ENCODE data around the gene SCN1A. TPM values are rescaled to one million over a fixed set of nuclear protein-coding genes. Genes with fewer than 3 reads are reported as not detected.

The SCN1A gene
- total and polyA plus RNA-seq, 2 experiments from 2014 or later = 0.08 TPM; not detected in 1

DNA sequence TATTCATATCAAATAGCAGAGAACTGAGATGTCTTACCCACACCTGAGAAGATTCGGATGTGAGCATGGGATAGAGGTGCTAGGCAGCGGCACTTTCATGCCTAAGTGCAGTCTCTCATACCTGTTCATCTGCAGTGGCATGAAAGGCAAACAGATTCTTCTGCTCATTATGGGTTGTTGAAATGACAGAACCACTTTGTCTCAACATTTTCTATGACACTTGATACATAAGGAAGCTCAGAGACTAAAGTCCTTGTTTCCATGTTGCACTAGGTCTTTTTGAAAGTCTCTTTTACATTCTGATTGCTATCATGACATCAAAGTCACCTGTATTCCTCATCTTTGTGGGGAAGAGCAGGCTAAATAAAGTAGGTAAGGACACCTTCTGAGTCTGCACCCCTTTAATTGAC is 8.0 kb upstream of the SCN1A start:
- H2AFZ ChIP-seq = no peak overlapping the region
- H3K79me2 ChIP-seq (ENCODE audit: insufficient read depth) = no peaks in the 10 kb centered on the region
- H3K27me3 ChIP-seq (replicated peaks; ENCODE audit: insufficient read depth) = no peaks in the 10 kb centered on the region
- no peaks in the 10 kb centered on the region for H3K9me2 ChIP-seq (ENCODE audit: insufficient read depth)
- no peak overlapping the region for H3K9ac ChIP-seq
- H3K4me3 ChIP-seq = no peak overlapping the region
- no peak overlapping the region for H3K27ac ChIP-seq
- no peak for DNase-seq
- WGBS, 2 experiments (ENCODE audit: low coverage in 1 of 2, low lambda C conversion rate in 2 of 2, missing lambda C conversion rate in 2 of 2) = 82 to 91% methylated on average over 2 of the region's 2 CpGs
- H3K4me1 ChIP-seq (ENCODE audit: insufficient read depth) = no peaks in the 10 kb centered on the region
- TF ChIP-seq EZH2 (IDR thresholded peaks at IDR 0.05; ENCODE audit: insufficient read depth, poor library complexity, severe bottlenecking) = no peak
- no peak for TF ChIP-seq EZH2phosphoT487 (IDR thresholded peaks at IDR 0.05; ENCODE audit: insufficient read depth, low read depth)
- H3K36me3 ChIP-seq (ENCODE audit: low read depth) = no peaks in the 10 kb centered on the region
- no peak overlapping the region for H3K4me2 ChIP-seq (ENCODE audit: unreplicated experiment)
- in situ Hi-C loops (cut with MboI) = no loop called here
- no peaks in the 10 kb centered on the region for H4K20me1 ChIP-seq (ENCODE audit: insufficient read depth)
- H3F3A ChIP-seq (ENCODE audit: insufficient read depth) = no peaks in the 10 kb centered on the region
- no peaks in the 10 kb centered on the region for H3K9me3 ChIP-seq (ENCODE audit: low read depth)

DNA sequence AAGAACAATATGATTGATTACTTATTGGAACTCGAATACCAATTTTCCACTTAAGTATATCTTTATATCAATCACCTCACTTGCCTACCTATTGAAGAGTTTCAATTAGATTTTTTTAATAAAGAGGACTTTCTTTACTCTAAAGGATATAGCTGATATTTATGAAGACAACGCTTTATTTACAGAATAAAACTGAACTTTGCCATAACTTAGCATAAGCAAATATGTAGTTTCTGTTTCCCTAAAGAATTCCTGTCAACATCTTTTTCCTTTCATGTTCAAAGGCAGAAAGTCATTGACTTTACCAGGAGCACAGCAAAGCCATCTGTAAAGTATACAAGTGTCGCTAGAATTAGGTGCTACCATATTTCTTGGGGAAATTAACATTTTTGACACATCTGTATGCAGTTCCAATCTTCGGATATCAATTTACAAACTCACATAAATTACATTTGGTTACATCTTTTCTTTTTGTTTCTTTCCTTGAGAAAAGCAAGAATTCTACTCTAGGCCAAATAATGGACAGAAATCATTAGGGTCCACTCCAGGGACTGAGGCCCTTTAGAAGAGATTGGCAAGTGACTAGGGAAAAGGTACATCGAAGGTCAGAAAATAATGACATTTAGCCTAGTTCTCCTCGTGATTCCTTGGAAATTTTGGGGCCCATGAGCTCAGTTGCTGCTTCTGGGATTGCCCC is 7.5 kb upstream of the SCN1A start:
- H2AFZ ChIP-seq = no peak overlapping the region
- H3F3A ChIP-seq (ENCODE audit: insufficient read depth) = no peaks in the 10 kb centered on the region
- in situ Hi-C loops (cut with MboI) = no loop called here
- no peaks in the 10 kb centered on the region for H3K9me2 ChIP-seq (ENCODE audit: insufficient read depth)
- no peaks in the 10 kb centered on the region for H3K79me2 ChIP-seq (ENCODE audit: insufficient read depth)
- no peaks in the 10 kb centered on the region for H3K4me1 ChIP-seq (ENCODE audit: insufficient read depth)
- H3K9me3 ChIP-seq (ENCODE audit: low read depth) = no peaks in the 10 kb centered on the region
- H3K27ac ChIP-seq = no peak overlapping the region
- no peak overlapping the region for H3K4me2 ChIP-seq (ENCODE audit: unreplicated experiment)
- H4K20me1 ChIP-seq (ENCODE audit: insufficient read depth) = no peaks in the 10 kb centered on the region
- H3K36me3 ChIP-seq (ENCODE audit: low read depth) = no peaks in the 10 kb centered on the region
- WGBS, 2 experiments (ENCODE audit: low coverage in 1 of 2, low lambda C conversion rate in 2 of 2, missing lambda C conversion rate in 2 of 2) = 42 to 48% methylated on average over 6 of the region's 6 CpGs
- TF ChIP-seq EZH2phosphoT487 (IDR thresholded peaks at IDR 0.05; ENCODE audit: insufficient read depth, low read depth) (no peak), EZH2 (IDR thresholded peaks at IDR 0.05; ENCODE audit: insufficient read depth, poor library complexity, severe bottlenecking) (no peak)
- H3K4me3 ChIP-seq = no peak overlapping the region
- DNase-seq = no peak
- H3K9ac ChIP-seq = no peak overlapping the region
- H3K27me3 ChIP-seq (replicated peaks; ENCODE audit: insufficient read depth) = no peaks in the 10 kb centered on the region

DNA sequence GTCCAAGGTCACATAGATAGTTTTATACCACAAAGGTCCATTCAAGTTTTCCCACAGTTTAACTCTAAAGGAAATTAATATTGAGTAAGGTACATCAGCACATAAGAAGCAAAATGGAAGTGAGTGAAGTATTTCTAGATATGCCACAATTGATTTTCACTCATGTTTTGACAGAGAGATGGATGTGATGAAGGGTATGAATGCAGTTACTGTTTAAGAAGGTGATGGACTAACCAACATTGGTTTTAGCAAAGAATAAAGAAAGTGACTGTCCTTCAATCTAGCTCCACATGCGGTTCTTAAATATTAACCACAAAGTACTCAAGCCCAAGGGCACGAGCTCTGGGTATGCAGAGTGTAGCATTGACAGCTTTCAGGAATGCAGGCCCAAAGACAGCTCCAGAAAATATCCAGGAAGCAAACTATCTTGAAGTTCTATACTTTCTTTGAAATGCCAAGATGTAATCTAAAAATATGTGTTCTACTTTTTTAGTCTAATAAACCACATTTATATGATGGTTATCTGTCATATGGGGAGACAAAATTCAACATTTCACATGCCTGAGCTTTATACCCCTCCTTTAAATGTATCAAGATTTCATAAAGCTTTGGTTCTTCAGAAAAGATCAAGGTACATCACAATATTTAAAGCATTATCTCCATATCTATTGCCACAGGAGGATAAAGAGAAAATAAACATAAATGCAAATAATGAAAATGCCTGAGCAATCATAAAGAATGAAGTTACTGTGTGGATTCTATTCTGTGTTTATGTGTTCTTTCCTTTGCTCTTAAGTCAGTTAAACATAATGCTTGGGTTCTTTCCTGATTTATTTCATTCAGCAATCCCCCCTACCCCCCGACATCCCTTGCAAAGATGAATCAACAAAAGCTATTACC is 6.7 kb upstream of the SCN1A start:
- Histone ChIP-seq H2AFZ (no peak overlapping the region), H3K36me3 (ENCODE audit: low read depth) (no peaks in the 10 kb centered on the region), H3K4me3 (no peak overlapping the region), H3K27ac (no peak overlapping the region), H3K9me3 (ENCODE audit: low read depth) (no peaks in the 10 kb centered on the region), H3K4me2 (ENCODE audit: unreplicated experiment) (no peak overlapping the region), H3K9ac (no peak overlapping the region), H3K79me2 (ENCODE audit: insufficient read depth) (no peaks in the 10 kb centered on the region), H3K27me3 (replicated peaks; ENCODE audit: insufficient read depth) (no peaks in the 10 kb centered on the region), H3K4me1 (ENCODE audit: insufficient read depth) (no peaks in the 10 kb centered on the region), H3F3A (ENCODE audit: insufficient read depth) (no peaks in the 10 kb centered on the region), H4K20me1 (ENCODE audit: insufficient read depth) (no peaks in the 10 kb centered on the region), H3K9me2 (ENCODE audit: insufficient read depth) (no peaks in the 10 kb centered on the region)
- in situ Hi-C loops (cut with MboI) = no loop called here
- no peak for DNase-seq
- TF ChIP-seq EZH2phosphoT487 (IDR thresholded peaks at IDR 0.05; ENCODE audit: insufficient read depth, low read depth) (no peak), EZH2 (IDR thresholded peaks at IDR 0.05; ENCODE audit: insufficient read depth, poor library complexity, severe bottlenecking) (no peak)
- WGBS, 2 experiments (ENCODE audit: low coverage in 1 of 2, low lambda C conversion rate in 2 of 2, missing lambda C conversion rate in 2 of 2) = 67 to 70% methylated on average over 3 of the region's 3 CpGs

DNA sequence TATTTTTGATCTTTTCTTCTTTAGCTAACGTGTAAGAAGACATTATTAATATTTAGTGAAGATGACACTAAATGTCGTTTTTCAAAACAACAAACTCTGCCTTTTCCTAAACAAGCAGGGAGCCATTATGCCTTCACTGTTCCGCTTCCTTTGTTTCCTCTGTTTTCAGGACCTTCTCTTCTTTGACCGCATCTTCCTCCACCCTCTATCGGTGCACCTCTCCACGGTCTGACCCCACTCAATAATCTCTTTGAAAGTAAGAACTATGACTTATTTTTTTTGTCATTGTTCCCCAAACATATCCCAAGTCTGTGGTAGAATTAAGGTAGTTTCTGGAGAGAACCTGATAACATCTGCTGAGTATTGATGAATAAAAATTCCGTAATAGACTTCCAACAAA is 5.8 kb upstream of the SCN1A start:
- Histone ChIP-seq H3K9me3 (ENCODE audit: low read depth) (no peaks in the 10 kb centered on the region), H3K27ac (no peak overlapping the region), H3K4me3 (no peak overlapping the region), H3K9me2 (ENCODE audit: insufficient read depth) (no peaks in the 10 kb centered on the region), H3K9ac (no peak overlapping the region), H3K79me2 (ENCODE audit: insufficient read depth) (no peaks in the 10 kb centered on the region), H4K20me1 (ENCODE audit: insufficient read depth) (no peaks in the 10 kb centered on the region), H3K27me3 (replicated peaks; ENCODE audit: insufficient read depth) (no peaks in the 10 kb centered on the region; the same call in 1 of the 2 replicates), H3F3A (ENCODE audit: insufficient read depth) (no peaks in the 10 kb centered on the region), H3K36me3 (ENCODE audit: low read depth) (no peaks in the 10 kb centered on the region), H3K4me1 (ENCODE audit: insufficient read depth) (no peaks in the 10 kb centered on the region), H3K4me2 (ENCODE audit: unreplicated experiment) (no peak overlapping the region), H2AFZ (no peak overlapping the region)
- in situ Hi-C loops (cut with MboI) = no loop called here
- TF ChIP-seq EZH2 (IDR thresholded peaks at IDR 0.05; ENCODE audit: insufficient read depth, poor library complexity, severe bottlenecking) (no peak), EZH2phosphoT487 (IDR thresholded peaks at IDR 0.05; ENCODE audit: insufficient read depth, low read depth) (no peak)
- no peak for DNase-seq
- WGBS, 2 experiments (ENCODE audit: low coverage in 1 of 2, low lambda C conversion rate in 2 of 2, missing lambda C conversion rate in 2 of 2) = 65 to 76% methylated on average over 7 of the region's 7 CpGs
